Central memory CD8-positive, alpha-beta T cell (primary cell): ENCODE data around the gene SREK1IP1.
A peak's percentile ranks its signal among the peaks of the same experiment; 100 is the strongest.
"Not testable (repeated sequence)": the region's sequence is repeated elsewhere in the genome, so short reads cannot be mapped to it uniquely, and the experiment has no call there.

Source experiments
- ATAC-seq: fragments of 150-1000 bp; cut with Tn5 transposase; replicated peaks from 2 replicates; pipeline ENCODE4 v1.10.0; 2022; ENCODE audit warnings: mild to moderate bottlenecking, moderate FRiP score, moderate number of reproducible peaks; ENCODE audit not compliant: poor library complexity, severe bottlenecking; ENCODE audit errors: extremely low read depth
- DNase-seq, 2 donors: peaks; one replicate each; pipeline ENCODE4 v3.0.0; 2021; ENCODE audit warnings: low spot score in 2 of 2
- H3K27ac Mint-ChIP-seq: one replicate; pipeline ENCODE4 v1.8.0; 2022; ENCODE audit warnings: low read depth, mild to moderate bottlenecking, moderate library complexity, mixed read lengths
- H3K27me3 Mint-ChIP-seq: one replicate; pipeline ENCODE4 v1.8.0; 2022; ENCODE audit warnings: mixed read lengths
- H3K36me3 Mint-ChIP-seq: one replicate; pipeline ENCODE4 v1.8.0; 2022; ENCODE audit warnings: mild to moderate bottlenecking, moderate library complexity, mixed read lengths; ENCODE audit not compliant: insufficient read depth
- H3K4me1 Mint-ChIP-seq: one replicate; pipeline ENCODE4 v1.8.0; 2022; ENCODE audit warnings: mixed read lengths
- H3K4me3 Mint-ChIP-seq: one replicate; pipeline ENCODE4 v1.8.0; 2022; ENCODE audit warnings: mild to moderate bottlenecking, moderate library complexity, mixed read lengths
- H3K9me3 Mint-ChIP-seq: one replicate; pipeline ENCODE4 v1.8.0; 2022; ENCODE audit warnings: mixed read lengths

Gene SREK1IP1

DNA sequence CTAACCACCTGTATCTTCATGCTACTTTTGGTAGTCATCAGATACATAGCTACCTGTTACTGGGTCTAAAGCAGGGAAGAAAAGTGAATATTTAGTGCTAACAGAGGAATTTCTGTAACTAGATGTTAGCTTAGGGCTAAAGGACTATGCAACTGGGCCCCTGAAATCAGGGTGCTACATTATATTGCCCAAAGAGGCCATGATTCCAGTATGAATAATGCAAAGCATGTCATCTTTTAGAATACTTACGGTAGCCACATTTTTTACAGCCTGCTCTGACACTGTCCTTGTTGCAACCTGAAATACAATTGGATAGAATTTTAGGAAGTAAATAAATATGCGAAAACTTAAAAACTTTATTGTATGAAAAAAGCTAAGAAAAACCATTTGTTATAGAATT lies 14.4 kb downstream of the SREK1IP1 start:
- no peaks in the 10 kb centered on the region for H3K27me3 Mint-ChIP-seq
- ATAC-seq (no peak), DNase-seq (no peak)
- H3K4me3 Mint-ChIP-seq, result no peak overlapping the region
- no peaks in the 10 kb centered on the region for H3K9me3 Mint-ChIP-seq
- no peak overlapping the region for H3K27ac Mint-ChIP-seq
- peaks cover 20% of the 10 kb centered on the region for H3K4me1 Mint-ChIP-seq
- H3K36me3 Mint-ChIP-seq, result peaks cover 15% of the 10 kb centered on the region

- ATAC-seq (no peak), DNase-seq (no peak)
- Mint-ChIP-seq H3K4me3 (no peak overlapping the region), H3K4me1 (peaks cover 13% of the 10 kb centered on the region), H3K36me3 (peaks cover 14% of the 10 kb centered on the region), H3K27ac (peak overlapping the region; percentile 4), H3K9me3 (no peaks in the 10 kb centered on the region), H3K27me3 (no peaks in the 10 kb centered on the region)
Observed at GRCh38 chr5:64749385-64749784, 19.1 kb downstream of the SREK1IP1 start.

DNA sequence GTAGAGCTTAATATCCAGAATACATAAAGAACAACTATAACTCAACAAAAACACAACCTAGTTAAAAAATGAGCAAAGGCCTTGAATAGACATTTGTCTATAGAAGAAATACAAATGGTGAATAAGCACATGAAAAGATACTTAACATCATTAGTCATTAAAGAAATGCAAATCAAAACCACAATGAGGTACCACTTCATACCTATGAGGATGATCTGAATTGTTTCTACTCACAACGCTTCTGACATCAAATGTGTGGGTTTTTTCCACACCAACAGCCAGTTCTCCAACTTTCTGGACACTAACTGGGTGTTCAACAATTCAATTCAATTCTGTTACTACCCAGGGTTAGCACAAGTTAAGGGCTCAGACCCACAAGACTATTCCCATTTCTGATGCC lies 22.0 kb downstream of the SREK1IP1 start:
- Mint-ChIP-seq H3K4me3 (no peak overlapping the region), H3K4me1 (peaks cover 13% of the 10 kb centered on the region), H3K27me3 (no peaks in the 10 kb centered on the region), H3K27ac (no peak overlapping the region), H3K9me3 (no peaks in the 10 kb centered on the region), H3K36me3 (peaks cover 8% of the 10 kb centered on the region)
- no peak for DNase-seq
- no peak for ATAC-seq

GRCh38 chr5:64744914-64745313 lies 23.6 kb downstream of the SREK1IP1 start:
- no peak overlapping the region for H3K4me3 Mint-ChIP-seq
- no peak for DNase-seq
- peaks cover 8% of the 10 kb centered on the region for H3K36me3 Mint-ChIP-seq
- no peak overlapping the region for H3K27ac Mint-ChIP-seq
- no peak for ATAC-seq
- no peaks in the 10 kb centered on the region for H3K27me3 Mint-ChIP-seq
- no peaks in the 10 kb centered on the region for H3K9me3 Mint-ChIP-seq
- peaks cover 5% of the 10 kb centered on the region for H3K4me1 Mint-ChIP-seq

DNA sequence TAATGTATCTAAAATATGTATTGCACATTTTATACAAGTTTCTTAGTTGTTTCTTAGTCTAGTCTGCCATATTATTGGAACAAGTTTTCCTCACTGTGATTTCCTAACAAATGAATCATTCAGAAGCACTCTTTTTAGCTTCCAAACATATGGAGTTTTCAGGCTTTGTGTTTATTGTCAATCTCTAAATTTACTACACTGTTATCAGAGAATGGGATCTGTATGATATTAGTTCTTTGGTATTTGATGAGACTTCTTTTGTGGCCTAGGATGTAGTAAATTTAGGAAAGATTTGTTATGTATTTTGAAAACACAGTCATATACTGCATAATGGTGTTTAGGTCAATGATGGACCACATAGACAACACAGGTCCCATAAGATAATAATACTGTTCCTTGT lies 25.7 kb downstream of the SREK1IP1 start:
- Mint-ChIP-seq H3K4me1 (no peaks in the 10 kb centered on the region), H3K36me3 (peaks cover 7% of the 10 kb centered on the region), H3K27ac (no peak overlapping the region), H3K9me3 (no peaks in the 10 kb centered on the region), H3K27me3 (no peaks in the 10 kb centered on the region), H3K4me3 (no peak overlapping the region)
- ATAC-seq (no peak), DNase-seq (no peak)

GRCh38 chr5:64742411-64742810 lies 26.1 kb downstream of the SREK1IP1 start:
- Mint-ChIP-seq H3K9me3 (no peaks in the 10 kb centered on the region), H3K4me3 (no peak overlapping the region), H3K27ac (no peak overlapping the region), H3K4me1 (no peaks in the 10 kb centered on the region), H3K27me3 (no peaks in the 10 kb centered on the region), H3K36me3 (peaks cover 9% of the 10 kb centered on the region)
- ATAC-seq (no peak), DNase-seq (no peak)

DNA sequence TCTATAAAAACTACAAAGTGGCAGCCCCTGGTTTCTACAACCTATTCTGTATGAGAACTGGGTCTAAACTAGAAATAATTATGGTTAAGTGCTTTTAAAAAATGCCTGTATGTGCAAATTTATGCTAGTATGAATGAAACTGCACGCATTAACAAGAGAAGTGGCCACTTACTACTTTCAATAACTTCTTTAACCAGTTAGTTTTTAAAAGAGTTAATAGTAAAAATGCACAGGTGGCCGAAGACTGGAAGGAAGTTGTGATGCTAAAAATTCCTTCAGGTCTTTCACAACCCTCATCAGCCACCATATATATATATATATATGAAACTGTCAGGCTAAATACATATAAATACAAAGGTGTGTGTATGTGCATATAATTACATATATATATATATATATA lies 41.3 kb downstream of the SREK1IP1 start:
- no peak overlapping the region for H3K4me3 Mint-ChIP-seq

GRCh38 chr5:64722588-64722987 lies 45.9 kb downstream of the SREK1IP1 start:
- no peak for DNase-seq
- Mint-ChIP-seq H3K27me3 (no peaks in the 10 kb centered on the region), H3K4me3 (no peak overlapping the region), H3K9me3 (no peaks in the 10 kb centered on the region), H3K27ac (no peak overlapping the region), H3K36me3 (peaks cover 19% of the 10 kb centered on the region), H3K4me1 (no peaks in the 10 kb centered on the region)
- no peak for ATAC-seq

More for the DNA sequence above, 41.3 kb downstream of the SREK1IP1 start:
- Mint-ChIP-seq H3K4me1 (peaks cover 24% of the 10 kb centered on the region), H3K27me3 (no peaks in the 10 kb centered on the region), H3K9me3 (no peaks in the 10 kb centered on the region), H3K27ac (no peak overlapping the region), H3K36me3 (peaks cover 22% of the 10 kb centered on the region)
- DNase-seq (no peak), ATAC-seq (no peak)

DNA sequence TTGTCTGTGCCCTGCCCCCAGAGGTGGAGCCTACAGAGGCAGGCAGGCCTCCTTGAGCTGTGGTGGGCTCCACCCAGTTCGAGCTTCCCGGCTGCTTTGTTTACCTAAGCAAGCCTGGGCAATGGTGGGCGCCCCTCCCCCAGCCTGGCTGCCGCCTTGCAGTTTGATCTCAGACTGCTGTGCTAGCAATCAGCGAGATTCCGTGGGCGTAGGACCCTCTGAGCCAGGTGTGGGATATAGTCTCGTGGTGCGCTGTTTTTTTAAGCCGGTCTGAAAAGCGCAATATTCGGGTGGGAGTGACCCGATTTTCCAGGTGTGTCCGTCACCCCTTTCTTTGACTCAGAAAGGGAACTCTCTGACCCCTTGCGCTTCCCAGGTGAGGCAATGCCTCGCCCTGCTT lies 54.0 kb downstream of the SREK1IP1 start:
- H3K9me3 Mint-ChIP-seq, result not testable (repeated sequence)

GRCh38 chr5:64707191-64707590 lies 61.3 kb downstream of the SREK1IP1 start:
- H3K4me1 Mint-ChIP-seq, result no peaks in the 10 kb centered on the region
- ATAC-seq (no peak), DNase-seq (no peak)
- H3K36me3 Mint-ChIP-seq, result no peaks in the 10 kb centered on the region
- no peak overlapping the region for H3K27ac Mint-ChIP-seq
- H3K9me3 Mint-ChIP-seq, result no peaks in the 10 kb centered on the region
- peaks cover 17% of the 10 kb centered on the region for H3K27me3 Mint-ChIP-seq
- H3K4me3 Mint-ChIP-seq, result no peak overlapping the region

More for the DNA sequence above, 54.0 kb downstream of the SREK1IP1 start:
- H3K27ac Mint-ChIP-seq, H3K27me3 Mint-ChIP-seq, H3K4me3 Mint-ChIP-seq, ATAC-seq, H3K36me3 Mint-ChIP-seq, DNase-seq, H3K4me1 Mint-ChIP-seq: not testable (repeated sequence)

DNA sequence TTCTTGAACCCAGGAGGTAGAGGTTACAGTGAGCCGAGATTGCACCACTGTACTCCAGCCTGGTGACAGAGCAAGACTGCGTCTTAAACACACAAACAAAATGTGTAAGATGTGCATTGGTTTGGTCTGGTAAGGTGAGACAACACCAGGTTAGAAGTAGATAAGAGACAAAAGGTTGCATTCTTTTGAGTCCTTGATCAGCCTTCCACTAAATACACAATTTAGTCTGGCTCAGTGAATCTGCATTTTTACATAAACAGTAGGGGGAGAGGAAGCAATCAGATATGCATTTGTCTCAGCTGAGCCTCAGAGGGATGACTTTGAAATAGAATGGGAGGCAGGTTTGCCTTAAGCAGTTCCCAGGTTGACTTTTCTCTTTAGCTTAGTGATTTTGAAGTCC lies 62.4 kb downstream of the SREK1IP1 start:
- peaks cover 25% of the 10 kb centered on the region for H3K27me3 Mint-ChIP-seq
- H3K27ac Mint-ChIP-seq, H3K36me3 Mint-ChIP-seq, DNase-seq, H3K9me3 Mint-ChIP-seq, ATAC-seq, H3K4me1 Mint-ChIP-seq, H3K4me3 Mint-ChIP-seq: not testable (repeated sequence)

DNA sequence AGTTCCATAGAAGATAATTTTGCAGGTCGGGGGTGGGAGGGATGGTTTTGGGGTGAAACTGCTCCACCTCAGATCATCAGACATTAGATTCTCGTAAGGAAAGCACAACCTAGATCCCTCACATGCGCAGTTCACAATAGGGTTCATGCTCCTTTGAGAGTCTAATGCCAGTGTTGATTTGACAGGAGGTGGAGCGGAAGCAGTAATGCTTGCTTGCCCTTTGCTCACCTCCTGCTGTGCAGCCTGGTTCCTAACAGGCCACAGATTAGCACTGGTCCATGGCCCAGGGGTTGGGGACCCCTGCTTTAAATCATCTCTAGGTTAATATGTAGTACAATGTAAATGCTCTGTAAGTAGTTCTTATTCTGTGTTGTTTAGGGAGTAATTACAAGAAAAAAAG lies 67.7 kb downstream of the SREK1IP1 start:
- Mint-ChIP-seq H3K27ac (no peak overlapping the region), H3K4me1 (no peaks in the 10 kb centered on the region), H3K27me3 (peaks cover 33% of the 10 kb centered on the region), H3K36me3 (no peaks in the 10 kb centered on the region), H3K4me3 (no peak overlapping the region), H3K9me3 (peaks cover 14% of the 10 kb centered on the region)
- no peak for ATAC-seq
- DNase-seq, result no peak

GRCh38 chr5:64696414-64696813 lies 72.1 kb downstream of the SREK1IP1 start:
- not testable (repeated sequence) for DNase-seq, H3K4me1 Mint-ChIP-seq, H3K36me3 Mint-ChIP-seq, H3K4me3 Mint-ChIP-seq, ATAC-seq, H3K27ac Mint-ChIP-seq
- peaks cover 39% of the 10 kb centered on the region for H3K27me3 Mint-ChIP-seq
- peaks cover 14% of the 10 kb centered on the region for H3K9me3 Mint-ChIP-seq

- ATAC-seq (no peak), DNase-seq (no peak)
- Mint-ChIP-seq H3K4me1 (peaks cover 9% of the 10 kb centered on the region), H3K4me3 (no peak overlapping the region), H3K27ac (no peak overlapping the region), H3K9me3 (peaks cover 12% of the 10 kb centered on the region), H3K36me3 (no peaks in the 10 kb centered on the region), H3K27me3 (peaks cover 53% of the 10 kb centered on the region)
Observed at GRCh38 chr5:64693636-64694035, 74.9 kb downstream of the SREK1IP1 start.
